ENCODE measurements around the gene SCN5A.

The SCN5A gene

DNA sequence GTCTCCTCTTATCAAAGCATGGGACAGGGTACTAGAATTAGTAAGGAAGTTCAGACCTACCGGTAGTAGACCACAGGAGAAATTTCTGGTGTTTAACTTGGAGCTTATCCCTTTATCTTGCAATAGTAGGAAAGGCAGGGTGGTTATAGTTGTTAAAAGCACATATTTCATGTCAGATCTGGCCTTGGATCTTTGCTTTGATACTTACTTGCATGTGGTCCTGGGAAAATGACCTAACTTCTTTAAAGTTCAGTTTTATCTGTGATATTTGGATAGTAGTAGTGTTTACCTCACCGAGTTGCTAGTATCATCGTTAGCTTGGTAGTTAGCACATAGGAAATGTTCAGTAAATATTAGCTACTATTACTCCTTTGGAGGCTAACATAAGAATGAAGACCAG lies 137.9 kb downstream of the SCN5A start:
- no peak for DNase-seq
- WGBS (ENCODE audit: extremely low coverage, insufficient coverage, low lambda C conversion rate): no CpG with 5 or more reads among the region's 3 CpGs

DNA sequence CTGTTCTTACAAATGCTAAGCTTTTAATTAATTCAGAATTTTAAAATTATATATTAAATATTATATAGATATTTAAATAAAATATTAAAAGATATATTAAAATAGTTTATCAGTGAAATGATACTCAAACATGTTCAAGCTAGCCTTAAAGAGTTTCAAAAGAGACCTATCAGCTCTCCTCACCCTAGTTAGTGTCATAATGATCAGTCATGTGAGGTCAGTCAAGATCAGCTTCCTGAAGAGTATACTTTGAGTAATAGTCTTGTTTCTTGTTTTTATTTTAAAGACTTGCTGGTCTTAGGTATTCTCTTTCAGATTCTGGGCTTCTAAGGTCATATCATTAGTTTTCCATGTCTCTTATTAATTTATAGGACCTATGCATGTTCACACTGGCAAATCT lies 138.9 kb downstream of the SCN5A start:
- Histone ChIP-seq H3K27me3 (ENCODE audit: insufficient read depth, low read length, poor library complexity) (no peaks in the 10 kb centered on the region), H3K56ac (ENCODE audit: low read length) (no peak overlapping the region), H3K4me2 (ENCODE audit: low read length) (no peak overlapping the region), H3K18ac (ENCODE audit: low read length) (no peak overlapping the region), H4K5ac (ENCODE audit: low read length) (no peak overlapping the region), H2BK5ac (ENCODE audit: low read length) (no peak overlapping the region), H3K79me1 (ENCODE audit: low read length) (no peaks in the 10 kb centered on the region), H4K8ac (ENCODE audit: low read depth, low read length) (no peak overlapping the region), H3K4me3 (ENCODE audit: low read length) (no peak overlapping the region), H2BK120ac (ENCODE audit: low read depth, low read length) (no peak overlapping the region), H3K79me2 (ENCODE audit: control insufficient read depth, insufficient read depth, low read length) (no peaks in the 10 kb centered on the region), H3K9ac (ENCODE audit: low read length) (no peak overlapping the region), H3K23ac (ENCODE audit: low read length) (no peak overlapping the region), H2BK15ac (replicated peaks; ENCODE audit: low read depth) (no peak overlapping the region), H3K4ac (ENCODE audit: low read depth, low read length) (no peak overlapping the region), H3K4me1 (ENCODE audit: control insufficient read depth, low read depth, low read length) (no peaks in the 10 kb centered on the region), H3K27ac (ENCODE audit: low read depth, low read length) (no peak overlapping the region), H3K36me3 (ENCODE audit: control insufficient read depth, insufficient read depth, low read length) (peaks cover 2% of the 10 kb centered on the region), H2AK5ac (ENCODE audit: low read length) (no peak overlapping the region)
- no peak for DNase-seq

More for the DNA sequence above, 137.9 kb downstream of the SCN5A start:
- Histone ChIP-seq H3K18ac (ENCODE audit: low read length) (no peak overlapping the region), H3K36me3 (ENCODE audit: control insufficient read depth, insufficient read depth, low read length) (peaks cover 2% of the 10 kb centered on the region), H3K79me2 (ENCODE audit: control insufficient read depth, insufficient read depth, low read length) (no peaks in the 10 kb centered on the region), H4K5ac (ENCODE audit: low read length) (no peak overlapping the region), H3K79me1 (ENCODE audit: low read length) (no peaks in the 10 kb centered on the region), H2AK5ac (ENCODE audit: low read length) (no peak overlapping the region), H4K8ac (ENCODE audit: low read depth, low read length) (no peak overlapping the region), H3K4me3 (ENCODE audit: low read length) (no peak overlapping the region), H2BK15ac (replicated peaks; ENCODE audit: low read depth) (no peak overlapping the region), H2BK120ac (ENCODE audit: low read depth, low read length) (no peak overlapping the region), H3K27ac (ENCODE audit: low read depth, low read length) (no peak overlapping the region), H3K4me2 (ENCODE audit: low read length) (no peak overlapping the region), H3K9ac (ENCODE audit: low read length) (no peak overlapping the region), H3K4ac (ENCODE audit: low read depth, low read length) (no peak overlapping the region), H3K23ac (ENCODE audit: low read length) (no peak overlapping the region), H2BK5ac (ENCODE audit: low read length) (no peak overlapping the region), H3K27me3 (ENCODE audit: insufficient read depth, low read length, poor library complexity) (no peaks in the 10 kb centered on the region), H3K56ac (ENCODE audit: low read length) (no peak overlapping the region), H3K4me1 (ENCODE audit: control insufficient read depth, low read depth, low read length) (no peaks in the 10 kb centered on the region)

DNA sequence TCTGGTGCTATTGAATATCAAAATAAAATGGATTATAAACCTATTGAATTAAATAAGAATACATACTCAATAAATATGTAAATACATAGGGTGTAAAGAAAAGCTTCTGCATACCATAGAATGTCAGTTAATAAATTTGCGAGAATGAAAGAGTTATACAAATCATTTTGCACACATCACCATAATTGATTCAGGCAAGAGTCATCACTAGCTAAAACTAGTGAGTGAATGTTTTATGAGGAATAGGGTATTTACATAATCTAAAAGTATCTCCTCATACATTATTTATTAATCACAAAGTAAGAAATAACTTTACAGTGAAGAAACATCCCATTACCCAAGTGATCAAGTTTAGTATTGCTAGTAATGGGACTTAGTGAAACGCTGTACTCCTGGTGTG lies 139.8 kb downstream of the SCN5A start:
- no peak overlapping the region for H2BK15ac ChIP-seq (replicated peaks; ENCODE audit: low read depth)
- H3K23ac ChIP-seq (ENCODE audit: low read length): no peak overlapping the region
- H3K27me3 ChIP-seq (ENCODE audit: insufficient read depth, low read length, poor library complexity): no peaks in the 10 kb centered on the region
- H3K4ac ChIP-seq (ENCODE audit: low read depth, low read length): no peak overlapping the region
- no peak overlapping the region for H3K4me2 ChIP-seq (ENCODE audit: low read length)
- H3K27ac ChIP-seq (ENCODE audit: low read depth, low read length): no peak overlapping the region
- no peak overlapping the region for H4K8ac ChIP-seq (ENCODE audit: low read depth, low read length)
- H3K9ac ChIP-seq (ENCODE audit: low read length): no peak overlapping the region
- H2AK5ac ChIP-seq (ENCODE audit: low read length): no peak overlapping the region
- H3K79me1 ChIP-seq (ENCODE audit: low read length): no peaks in the 10 kb centered on the region
- H2BK120ac ChIP-seq (ENCODE audit: low read depth, low read length): no peak overlapping the region
- no peak overlapping the region for H3K18ac ChIP-seq (ENCODE audit: low read length)
- DNase-seq: no peak
- H3K56ac ChIP-seq (ENCODE audit: low read length): no peak overlapping the region
- H3K79me2 ChIP-seq (ENCODE audit: control insufficient read depth, insufficient read depth, low read length): no peaks in the 10 kb centered on the region
- no peak overlapping the region for H3K4me3 ChIP-seq (ENCODE audit: low read length)
- H4K5ac ChIP-seq (ENCODE audit: low read length): no peak overlapping the region
- H3K36me3 ChIP-seq (ENCODE audit: control insufficient read depth, insufficient read depth, low read length): peaks cover 2% of the 10 kb centered on the region
- WGBS (ENCODE audit: extremely low coverage, insufficient coverage, low lambda C conversion rate): no CpG with 5 or more reads among the region's 2 CpGs
- no peak overlapping the region for H2BK5ac ChIP-seq (ENCODE audit: low read length)
- no peaks in the 10 kb centered on the region for H3K4me1 ChIP-seq (ENCODE audit: control insufficient read depth, low read depth, low read length)

DNA sequence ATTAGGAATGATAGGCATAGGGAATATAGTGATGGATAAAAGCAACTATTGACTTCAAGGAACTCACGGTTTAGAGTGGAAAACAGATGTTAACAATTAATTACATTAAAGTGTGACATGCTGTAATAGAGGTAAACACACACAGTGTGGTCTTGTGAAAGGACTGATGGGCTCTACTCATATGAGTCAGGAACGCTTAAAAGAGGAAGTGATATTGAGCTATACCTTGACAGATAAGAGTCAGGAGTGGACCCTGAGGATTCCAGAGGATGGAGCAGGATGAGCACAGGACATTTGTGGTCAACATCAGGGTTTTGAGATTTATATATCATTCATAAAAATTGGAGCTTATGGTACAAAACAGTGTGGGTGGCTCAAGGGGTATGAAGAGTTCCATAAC lies 142.4 kb downstream of the SCN5A start:
- Histone ChIP-seq H4K8ac (ENCODE audit: low read depth, low read length) (no peak overlapping the region), H3K27ac (ENCODE audit: low read depth, low read length) (no peak overlapping the region), H3K27me3 (ENCODE audit: insufficient read depth, low read length, poor library complexity) (no peaks in the 10 kb centered on the region), H4K5ac (ENCODE audit: low read length) (no peak overlapping the region), H2BK15ac (replicated peaks; ENCODE audit: low read depth) (no peak overlapping the region), H3K4me3 (ENCODE audit: low read length) (no peak overlapping the region), H3K18ac (ENCODE audit: low read length) (no peak overlapping the region), H2BK120ac (ENCODE audit: low read depth, low read length) (no peak overlapping the region), H3K79me1 (ENCODE audit: low read length) (no peaks in the 10 kb centered on the region), H3K36me3 (ENCODE audit: control insufficient read depth, insufficient read depth, low read length) (peaks cover 2% of the 10 kb centered on the region), H3K4me1 (ENCODE audit: control insufficient read depth, low read depth, low read length) (no peaks in the 10 kb centered on the region), H3K79me2 (ENCODE audit: control insufficient read depth, insufficient read depth, low read length) (no peaks in the 10 kb centered on the region), H3K4me2 (ENCODE audit: low read length) (no peak overlapping the region), H3K23ac (ENCODE audit: low read length) (no peak overlapping the region), H3K56ac (ENCODE audit: low read length) (no peak overlapping the region), H3K9ac (ENCODE audit: low read length) (no peak overlapping the region), H2AK5ac (ENCODE audit: low read length) (no peak overlapping the region), H2BK5ac (ENCODE audit: low read length) (no peak overlapping the region), H3K4ac (ENCODE audit: low read depth, low read length) (no peak overlapping the region)
- no peak for DNase-seq
- no CpG with 5 or more reads among the region's 2 CpGs for WGBS (ENCODE audit: extremely low coverage, insufficient coverage, low lambda C conversion rate)

DNA sequence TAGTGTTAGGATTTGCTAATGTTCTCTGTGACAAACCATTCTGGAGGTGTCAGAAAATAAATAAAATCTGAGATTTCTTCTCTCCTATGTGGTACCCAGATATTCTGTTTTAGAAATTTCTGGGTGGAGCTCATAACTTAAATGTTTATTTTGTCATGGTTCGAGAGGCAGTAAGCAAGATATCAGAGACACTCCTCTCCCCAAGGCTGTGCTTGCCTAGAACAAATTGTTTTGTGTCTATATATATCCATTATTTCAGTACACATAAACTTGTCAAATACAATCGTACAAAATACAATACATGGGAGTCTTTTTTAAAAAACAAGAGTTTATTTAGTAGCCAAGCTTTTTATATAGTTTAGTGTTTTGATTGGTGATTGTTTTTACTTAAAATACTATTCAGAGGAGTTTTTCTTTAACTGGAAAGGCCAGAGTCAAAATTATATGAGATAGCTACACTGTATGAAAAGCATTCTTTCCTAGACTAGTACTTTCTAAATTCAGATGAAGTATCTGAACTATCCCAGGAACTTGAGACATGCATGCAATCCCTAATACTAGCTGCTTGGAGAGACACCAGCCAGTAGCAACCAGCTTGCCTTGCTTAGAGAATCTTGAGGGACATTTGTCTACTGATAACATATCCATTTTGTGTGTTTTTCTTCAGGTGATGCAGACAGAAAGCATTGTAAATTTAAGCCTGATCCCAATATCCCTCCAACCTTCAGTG lies 148.6 kb downstream of the SCN5A start:
- no peaks in the 10 kb centered on the region for H3K36me3 ChIP-seq (ENCODE audit: control insufficient read depth, insufficient read depth, low read length)
- no peak overlapping the region for H3K23ac ChIP-seq (ENCODE audit: low read length)
- H2BK5ac ChIP-seq (ENCODE audit: low read length): no peak overlapping the region

More for the DNA sequence above, 148.6 kb downstream of the SCN5A start:
- H3K56ac ChIP-seq (ENCODE audit: low read length): no peak overlapping the region
- H3K79me2 ChIP-seq (ENCODE audit: control insufficient read depth, insufficient read depth, low read length): no peaks in the 10 kb centered on the region
- H3K27me3 ChIP-seq (ENCODE audit: insufficient read depth, low read length, poor library complexity): no peaks in the 10 kb centered on the region
- H3K79me1 ChIP-seq (ENCODE audit: low read length): no peaks in the 10 kb centered on the region
- H3K4me3 ChIP-seq (ENCODE audit: low read length): no peak overlapping the region
- no peak overlapping the region for H2BK120ac ChIP-seq (ENCODE audit: low read depth, low read length)
- H4K8ac ChIP-seq (ENCODE audit: low read depth, low read length): no peak overlapping the region
- WGBS (ENCODE audit: extremely low coverage, insufficient coverage, low lambda C conversion rate): no CpG with 5 or more reads among the region's 2 CpGs
- H3K4me2 ChIP-seq (ENCODE audit: low read length): no peak overlapping the region
- no peak overlapping the region for H2AK5ac ChIP-seq (ENCODE audit: low read length)
- H3K9ac ChIP-seq (ENCODE audit: low read length): no peak overlapping the region
- no peak overlapping the region for H3K4ac ChIP-seq (ENCODE audit: low read depth, low read length)
- no peak overlapping the region for H3K18ac ChIP-seq (ENCODE audit: low read length)
- H4K5ac ChIP-seq (ENCODE audit: low read length): no peak overlapping the region
- H2BK15ac ChIP-seq (replicated peaks; ENCODE audit: low read depth): no peak overlapping the region
- H3K4me1 ChIP-seq (ENCODE audit: control insufficient read depth, low read depth, low read length): no peaks in the 10 kb centered on the region
- peak; percentile 44 for DNase-seq
- no peak overlapping the region for H3K27ac ChIP-seq (ENCODE audit: low read depth, low read length)
